Adipose tissue (tissue), 3 donors: Measurements from ENCODE around the gene MT1H. TPM values are rescaled to one million over a fixed set of nuclear protein-coding genes. Genes with fewer than 3 reads are reported as not detected.
"Not testable (repeated sequence)": the region's sequence is repeated elsewhere in the genome, so short reads cannot be mapped to it uniquely, and the experiment has no call there.

Source experiments
- H3K27ac ChIP-seq: one replicate; pipeline ENCODE4 v1.5.1; 2013; ENCODE audit warnings: low read depth, low read length
- WGBS, 3 donors: extraction: QIAGEN DNeasy Blood & Tissue Kit; methylation state at CpG; one replicate each; pipeline ENCODE4 v1.1.7; 2013; 5-methylcytosine and 5-hydroxymethylcytosine counted together
- polyA plus RNA-seq, 3 donors: library from polyadenylated mRNA; stranded (reverse); fragments of 200-250 nt; gene quantifications; one replicate each; pipeline ENCODE4 v1.2.3, GENCODE V29; 2013
- donor health status: healthy with polysubstance abuse.
- donor health status: Bipolar disorder and iron deficiency.
- donor health status: healthy.

Gene MT1H
- polyA plus RNA-seq, 3 donors = 6.4 to 67.9 (median 60.5) TPM

DNA sequence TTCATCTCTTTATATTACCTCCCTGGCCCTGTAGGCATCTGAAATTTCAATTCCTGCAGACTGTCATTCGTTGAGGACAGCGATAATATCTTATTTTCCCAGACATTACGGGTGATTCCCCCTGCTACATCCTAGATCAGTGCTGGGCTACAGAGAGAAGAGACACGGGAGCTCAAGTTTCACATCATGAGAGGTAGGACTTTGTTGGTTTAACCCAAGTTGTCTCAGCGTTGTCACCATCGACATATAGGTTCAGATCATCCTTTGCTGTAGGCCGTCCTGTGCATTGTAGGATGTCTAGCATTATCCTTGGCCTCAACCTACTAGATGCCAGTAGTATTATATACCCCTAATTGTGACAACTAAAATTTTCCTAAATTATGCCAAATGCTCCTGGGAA, 31.9 kb downstream of the MT1H start:
- WGBS, 3 donors = 86 to 90% (median 86%) methylated on average over 7 of the region's 7 CpGs
- no peak overlapping the region for H3K27ac ChIP-seq

DNA sequence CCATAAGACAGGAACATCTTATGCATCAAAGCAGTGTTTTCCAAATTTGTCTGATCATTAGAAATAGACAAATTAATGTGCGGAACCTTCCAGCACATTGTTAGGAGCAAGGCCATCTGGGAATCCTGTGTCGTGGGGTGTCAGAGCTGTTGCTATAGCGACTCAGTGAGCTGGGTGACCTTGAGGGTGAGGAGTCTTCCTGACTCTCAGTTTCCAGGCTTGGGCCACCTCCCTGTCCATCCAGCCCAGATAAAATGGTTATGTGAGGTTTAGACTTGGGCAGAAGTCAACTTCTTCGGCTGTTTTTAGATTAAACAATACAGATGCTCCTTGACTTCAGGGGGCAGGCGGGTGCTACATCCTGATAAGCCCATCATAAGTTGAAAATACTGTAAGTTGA, 33.2 kb downstream of the MT1H start:
- WGBS, 3 donors = 86 to 88% (median 86%) methylated on average over 5 of the region's 5 CpGs
- H3K27ac ChIP-seq = no peak overlapping the region

DNA sequence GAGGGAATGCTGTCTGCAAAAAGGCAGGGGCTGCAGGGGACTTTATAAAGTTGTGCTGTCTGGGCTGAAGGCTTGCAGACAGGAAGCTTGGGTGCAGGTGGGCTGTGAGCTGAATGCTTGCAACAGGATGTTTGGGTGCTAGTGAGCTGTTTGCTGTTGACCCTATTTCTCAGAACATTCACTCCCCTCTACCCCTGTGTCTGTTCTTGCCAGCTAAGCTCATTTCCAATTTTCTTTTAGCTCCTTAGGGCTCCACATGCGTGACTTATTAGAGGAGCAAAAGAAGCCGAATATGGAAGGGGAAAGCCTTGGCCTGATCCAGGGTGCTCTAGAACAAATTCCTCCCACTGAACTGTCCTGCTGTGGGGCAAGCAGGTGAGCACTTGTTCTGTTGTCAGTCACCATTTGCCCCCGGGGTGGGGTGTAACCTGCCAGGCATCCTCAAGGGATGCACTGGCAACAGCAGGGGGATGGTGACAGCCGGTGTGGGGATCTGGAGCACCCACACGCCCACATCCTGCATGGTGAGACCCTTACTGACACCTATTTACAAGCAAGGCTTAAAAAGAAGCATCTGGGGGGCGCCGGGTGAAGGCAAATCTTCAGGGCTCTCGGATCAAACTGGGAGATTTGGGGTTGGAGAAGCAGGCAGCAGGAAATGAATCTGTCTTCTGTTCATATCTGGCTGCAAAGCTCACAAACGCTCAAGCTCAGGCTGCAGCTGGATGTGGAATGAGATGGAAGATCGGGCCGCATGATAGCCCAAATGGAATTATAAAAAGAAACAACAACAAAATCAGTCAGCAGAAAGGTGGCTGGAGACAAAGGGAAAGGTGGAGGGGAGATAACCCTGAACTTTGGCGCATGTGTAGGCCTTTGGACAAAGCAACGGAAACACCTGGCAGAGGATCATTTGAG, 39.2 kb downstream of the MT1H start:
- no peak overlapping the region for H3K27ac ChIP-seq
- WGBS, 3 donors = 62 to 74% (median 70%) methylated on average over 13 of the region's 13 CpGs

DNA sequence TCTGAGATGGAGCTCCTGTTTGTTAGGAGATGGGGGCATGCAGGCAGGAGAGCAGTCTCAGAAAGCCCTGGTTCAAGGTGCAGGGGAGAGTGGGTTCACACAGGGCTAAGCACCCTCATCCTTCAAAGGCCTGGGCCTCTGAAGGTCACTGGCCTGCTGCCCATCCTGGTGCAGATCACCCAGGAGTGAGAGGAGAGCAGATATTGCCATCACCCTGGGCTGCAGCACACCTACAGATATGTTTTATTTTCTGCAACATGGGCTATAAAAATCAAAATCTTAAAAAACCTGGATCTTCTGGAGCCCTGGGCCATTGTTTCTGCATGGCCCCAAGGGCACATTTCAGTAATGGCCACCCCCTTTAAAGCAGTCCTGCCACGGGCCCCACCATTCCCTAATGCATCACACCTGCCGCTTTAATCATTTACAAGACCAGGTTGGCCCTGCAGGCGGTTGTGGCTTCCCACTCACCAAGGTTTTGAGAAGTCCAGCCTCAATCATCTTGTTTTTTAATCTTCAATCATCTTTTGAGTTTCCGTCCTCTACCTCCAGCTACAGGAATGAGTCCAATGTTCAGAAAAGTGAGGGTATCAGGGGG, 39.9 kb downstream of the MT1H start:
- 86 to 92% (median 88%) methylated on average over 4 of the region's 4 CpGs for WGBS, 3 donors

DNA sequence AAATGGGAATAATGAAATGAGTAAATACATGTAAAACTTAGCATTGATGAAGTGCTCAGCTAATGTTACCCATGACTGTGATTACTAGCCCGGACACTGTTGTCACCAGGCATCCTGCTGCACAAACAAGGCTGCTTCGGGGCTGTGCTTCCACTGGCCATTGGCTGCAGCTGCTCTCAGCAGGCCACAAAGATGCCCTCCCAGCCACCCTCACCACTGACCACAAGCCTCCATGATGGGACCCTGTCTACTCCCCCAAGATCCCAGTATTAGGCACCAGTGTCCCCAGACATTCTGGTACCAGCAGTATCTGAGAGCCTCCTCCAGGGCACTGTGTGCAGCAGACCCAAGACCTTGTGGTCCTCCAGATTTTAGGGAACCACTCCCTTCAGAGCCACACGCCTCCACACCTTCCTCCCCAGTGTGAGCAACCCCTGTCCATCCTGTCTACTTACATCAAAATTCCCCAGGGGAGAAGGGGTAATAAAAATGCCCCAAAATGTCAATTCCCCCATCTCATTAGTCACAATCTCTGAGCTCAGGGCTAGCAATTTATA, 40.6 kb downstream of the MT1H start:
- WGBS, 3 donors = 66 to 88% (median 85%) methylated on average over 3 of the region's 3 CpGs
- H3K27ac ChIP-seq = no peak overlapping the region

More for the DNA sequence above, 39.9 kb downstream of the MT1H start:
- no peak overlapping the region for H3K27ac ChIP-seq

DNA sequence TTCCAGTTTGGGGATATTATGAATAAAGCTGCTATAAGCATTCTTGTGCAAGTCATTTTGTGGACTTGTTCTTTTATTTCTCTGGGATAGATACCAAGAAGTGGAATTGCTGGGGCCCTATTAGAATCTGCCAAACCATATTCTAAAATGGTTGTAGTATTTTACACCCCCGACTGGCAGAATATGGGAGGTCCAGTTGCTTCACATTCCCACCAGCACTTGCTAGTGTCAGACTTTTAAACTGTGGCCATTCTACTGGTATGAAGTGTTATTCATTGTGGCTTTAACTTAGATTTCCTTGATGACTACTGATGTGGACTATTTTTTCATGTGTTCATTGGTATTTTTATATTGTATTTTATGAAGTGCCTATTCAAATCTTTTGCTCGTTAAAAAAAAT, 42.2 kb downstream of the MT1H start:
- H3K27ac ChIP-seq = no peak overlapping the region
- WGBS, 3 donors = 89 to 95% (median 94%) methylated on average over 2 of the region's 2 CpGs

DNA sequence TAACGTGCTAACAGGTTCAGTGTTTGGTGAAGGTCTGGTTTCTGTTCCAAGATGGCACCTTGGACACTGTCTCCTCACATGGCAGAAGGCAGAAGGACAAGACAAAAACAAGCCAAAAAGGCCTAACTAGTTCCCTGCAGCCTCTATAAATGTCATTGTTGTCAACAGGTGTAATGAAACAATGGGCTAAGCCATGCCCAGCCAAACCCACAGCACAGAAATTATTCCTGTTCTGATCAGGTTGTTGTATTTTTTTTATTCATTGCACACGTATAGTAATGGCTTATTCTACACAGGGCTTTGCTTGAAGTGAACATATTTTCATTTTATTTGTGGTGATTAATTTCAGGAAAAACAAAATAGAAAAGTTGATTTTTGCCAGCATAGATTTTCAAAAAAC, 44.2 kb downstream of the MT1H start:
- WGBS, 3 donors = 89 to 93% (median 91%) methylated on average over 2 of the region's 2 CpGs
- H3K27ac ChIP-seq = no peak overlapping the region

DNA sequence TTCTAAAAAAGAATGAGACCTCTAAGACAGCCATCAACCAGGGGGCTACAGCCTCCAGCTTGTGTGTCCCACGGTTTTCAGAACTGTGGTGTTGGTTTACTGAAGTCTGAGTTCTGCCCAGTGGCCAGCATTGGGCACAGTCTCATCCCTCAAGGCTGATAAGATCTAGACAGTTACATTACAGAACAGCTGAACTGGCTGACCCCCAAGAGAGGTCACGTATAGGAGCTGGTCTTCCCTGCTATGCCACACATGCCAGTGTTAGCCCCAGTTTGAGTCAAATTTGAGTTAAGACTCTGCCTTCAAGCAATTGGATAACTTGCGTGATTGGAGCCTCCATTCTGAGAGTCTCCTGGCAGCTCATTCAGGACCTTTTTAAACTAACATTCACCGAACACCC, 45.5 kb downstream of the MT1H start:
- WGBS, 3 donors = 81 to 86% (median 85%) methylated on average over 4 of the region's 4 CpGs
- no peak overlapping the region for H3K27ac ChIP-seq

DNA sequence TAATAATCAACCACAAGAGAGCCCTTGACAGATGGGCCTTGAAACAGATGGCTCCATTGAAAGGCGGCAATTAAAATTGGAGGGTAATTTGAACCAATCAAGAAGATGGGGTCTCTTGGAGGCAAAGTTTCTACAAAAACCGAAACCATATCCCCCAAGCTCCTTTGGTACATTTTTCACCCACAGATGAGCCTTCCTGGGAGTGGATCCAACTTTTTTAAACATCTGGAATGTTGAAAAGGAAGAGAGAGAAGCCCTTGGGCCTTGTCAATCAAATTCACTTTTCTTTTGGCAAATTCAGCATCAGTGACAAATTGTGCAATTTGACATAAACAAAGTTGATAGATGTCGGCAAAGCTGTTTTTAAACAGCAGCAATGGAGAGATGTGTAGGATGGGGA, 47.1 kb downstream of the MT1H start:
- WGBS, 3 donors = 78 to 85% (median 79%) methylated on average over 3 of the region's 3 CpGs
- no peak overlapping the region for H3K27ac ChIP-seq

DNA sequence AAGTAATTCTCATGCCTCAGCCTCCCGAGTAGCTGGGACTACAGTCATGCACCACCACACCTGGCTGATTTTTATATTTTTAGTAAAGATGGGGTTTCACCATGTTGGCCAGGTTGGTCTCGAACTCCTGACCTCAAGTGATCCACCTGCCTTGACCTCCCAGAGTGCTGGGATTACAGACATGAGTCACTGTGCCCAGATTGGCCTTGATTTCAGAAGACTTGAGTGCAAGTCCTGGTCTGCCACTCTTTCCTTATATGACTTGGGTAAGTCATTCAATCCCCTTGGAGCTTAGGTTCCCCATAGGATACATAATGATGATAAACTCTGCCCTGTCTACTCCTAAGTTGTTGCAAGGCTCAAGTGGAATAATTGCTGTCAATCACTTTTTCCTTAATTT, 47.9 kb downstream of the MT1H start:
- 94 to 98% (median 95%) methylated on average over 2 of the region's 2 CpGs for WGBS, 3 donors
- not testable (repeated sequence) for H3K27ac ChIP-seq

Other genes with a start within 250 kb of the MT1H start
- gene AMFR, start 244.3 kb upstream of the MT1H start, polyA plus RNA-seq = 10 to 100 TPM; 36.6 to 47.3 (median 38.0) TPM
- 10 to 100 TPM; 34.2 to 40.4 (median 34.4) TPM for gene NUDT21, start 218.5 kb upstream of the MT1H start, polyA plus RNA-seq
- 10 to 100 TPM in 1 of 3 donors, 1 to 10 TPM in 2; 7.8 to 25.7 (median 9.2) TPM for gene OGFOD1, start 218.3 kb upstream of the MT1H start, polyA plus RNA-seq
- 10 to 100 TPM; 12.8 to 38.9 (median 21.3) TPM for gene BBS2, start 149.8 kb upstream of the MT1H start, polyA plus RNA-seq
- not detected for gene MT4, start 104.7 kb upstream of the MT1H start, polyA plus RNA-seq
- gene MT3, start 80.3 kb upstream of the MT1H start, polyA plus RNA-seq = 1 to 10 TPM in 2 of 3 donors, under 1 TPM in 1; 0.91 to 2.7 (median 1.8) TPM
- gene MT2A, start 61.2 kb upstream of the MT1H start, polyA plus RNA-seq = 1,000 to 10,000 TPM in 2 of 3 donors, 100 to 1,000 TPM in 1; 558 to 7,150 (median 3,647) TPM
- gene MT1E, start 44.0 kb upstream of the MT1H start, polyA plus RNA-seq = 1,000 to 10,000 TPM in 2 of 3 donors, 100 to 1,000 TPM in 1; 256 to 2,506 (median 1,432) TPM
- 1,000 to 10,000 TPM in 1 of 3 donors, 100 to 1,000 TPM in 2; 108 to 1,265 (median 551) TPM for gene MT1M, start 37.2 kb upstream of the MT1H start, polyA plus RNA-seq
- 1,000 to 10,000 TPM in 2 of 3 donors, 100 to 1,000 TPM in 1; 259 to 2,112 (median 1,254) TPM for gene MT1A, start 31.1 kb upstream of the MT1H start, polyA plus RNA-seq
- 1 to 10 TPM in 1 of 3 donors, not detected in 2; 9.3 TPM for gene MT1B, start 17.9 kb upstream of the MT1H start, polyA plus RNA-seq
- 100 to 1,000 TPM in 2 of 3 donors, 10 to 100 TPM in 1; 84.5 to 341 (median 130) TPM for gene MT1F, start 11.9 kb upstream of the MT1H start, polyA plus RNA-seq
- gene MT1G, start 1.7 kb upstream of the MT1H start, polyA plus RNA-seq = 1,000 to 10,000 TPM; 1,258 to 2,088 (median 1,548) TPM
- gene MT1X, start 12.7 kb downstream of the MT1H start, polyA plus RNA-seq = 1,000 to 10,000 TPM; 2,752 to 5,906 (median 2,980) TPM
- gene NUP93, start 60.3 kb downstream of the MT1H start, polyA plus RNA-seq = 10 to 100 TPM; 10.1 to 32.1 (median 19.8) TPM
- under 1 TPM in 2 of 3 donors, not detected in 1; 0.02 to 0.06 TPM for gene SLC12A3, start 195.4 kb downstream of the MT1H start, polyA plus RNA-seq